Inferior parietal cortex (tissue), 1 donor: ENCODE measurements around the gene CCL19.
"Not testable (repeated sequence)": the region's sequence is repeated elsewhere in the genome, so short reads cannot be mapped to it uniquely, and the experiment has no call there.

Source experiments
- DNase-seq: peaks from one replicate; pipeline ENCODE4 v3.0.0-alpha.2; 2016; ENCODE audit errors: extremely low spot score

Gene CCL19

DNA sequence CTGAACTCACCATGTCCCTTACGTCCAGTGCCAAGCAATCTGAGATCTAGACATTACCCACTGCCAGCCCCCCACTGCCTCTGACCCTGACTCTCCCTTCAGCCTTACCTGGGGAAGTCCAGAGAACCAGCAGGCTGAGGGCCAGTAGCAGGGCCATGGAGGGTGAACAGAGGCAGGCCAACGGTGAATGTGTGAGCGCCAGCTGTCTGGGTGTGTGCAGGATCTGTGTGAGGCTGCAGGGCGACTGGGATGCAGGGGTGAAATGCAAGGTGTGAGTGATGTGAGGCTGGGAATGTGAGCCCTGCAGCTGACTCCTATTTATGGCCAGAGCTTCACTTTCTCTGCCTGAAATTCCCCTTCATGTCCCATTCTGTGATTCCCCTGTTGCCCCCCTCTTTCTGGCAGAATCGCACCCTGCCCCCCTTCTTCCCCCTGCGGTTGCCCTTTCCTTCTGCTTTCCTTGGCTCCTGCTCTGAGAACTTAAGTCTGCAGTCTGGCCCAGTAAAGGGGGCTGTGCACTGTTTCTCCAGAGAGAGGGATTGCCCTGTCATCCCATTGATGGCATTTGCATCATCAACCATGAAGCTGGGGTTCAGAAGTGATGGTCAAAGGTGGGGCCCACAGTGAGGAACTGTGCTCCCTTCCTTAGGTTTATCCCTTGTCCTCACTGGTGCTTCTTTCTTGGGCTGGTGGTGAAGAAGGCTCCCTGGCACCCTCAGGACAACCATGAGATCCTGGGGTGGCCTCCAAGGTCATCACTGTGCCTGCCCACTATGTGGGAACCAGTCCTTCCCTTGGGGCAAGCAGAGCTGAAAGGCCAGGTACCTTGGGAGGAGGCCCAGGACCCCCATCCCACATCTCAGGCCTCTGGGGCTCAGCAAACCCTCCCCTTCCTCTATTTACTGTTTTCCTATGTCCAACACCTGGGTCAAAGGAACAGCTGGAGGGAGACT, at the start of gene CCL19:
TSS of gene CCL19 (minus strand) at position 294 of the 953 bp plus-strand sequence. CDS start at position 157, 137 bp downstream.
- no peak for DNase-seq

DNA sequence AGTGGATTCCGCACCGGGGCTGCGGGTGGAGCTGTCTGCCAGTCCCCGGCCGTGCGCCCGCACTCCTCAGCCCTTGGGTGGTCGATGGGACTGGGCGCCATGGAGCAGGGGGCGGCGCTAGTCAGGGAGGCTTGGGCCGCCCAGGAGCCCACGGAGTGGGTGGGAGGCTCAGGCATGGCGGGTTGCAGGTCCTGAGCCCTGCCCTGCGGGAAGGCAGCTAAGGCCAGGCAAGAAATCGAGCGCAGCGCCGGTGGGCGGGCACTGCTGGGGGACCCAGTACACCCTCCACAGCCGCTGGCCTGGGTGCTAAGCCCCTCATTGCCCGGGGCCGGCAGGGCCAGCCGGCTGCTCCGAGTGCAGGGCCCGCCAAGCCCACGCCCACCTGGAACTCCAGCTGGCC, 49.1 kb upstream of the CCL19 start:
- DNase-seq, result not testable (repeated sequence)

DNA sequence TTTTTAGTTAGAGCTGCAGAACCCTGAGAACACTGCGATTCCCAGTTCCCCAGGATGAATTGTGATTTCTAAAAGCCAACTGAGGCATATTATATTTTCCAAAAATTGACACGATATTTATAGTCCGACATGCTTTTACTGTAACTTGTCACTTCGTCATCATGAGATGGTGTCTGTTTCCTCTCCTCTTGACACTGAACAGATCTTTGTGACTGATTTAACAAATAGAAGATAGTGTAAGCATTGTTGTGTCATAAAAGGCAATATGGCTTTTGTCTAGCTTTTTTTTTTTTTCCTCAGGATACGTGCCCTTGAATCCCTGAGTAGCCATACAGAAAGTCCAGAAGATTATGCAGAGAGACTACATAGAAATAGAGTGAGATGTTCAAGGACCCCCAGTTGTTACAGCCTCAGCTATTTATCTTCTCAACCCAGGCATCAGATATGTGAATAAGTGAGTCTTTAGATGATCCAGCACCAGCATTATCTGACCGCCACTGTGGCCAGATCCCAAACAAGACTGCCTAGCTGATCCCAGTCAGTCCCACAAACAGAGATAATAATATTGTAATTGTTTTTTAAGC, 46.7 kb upstream of the CCL19 start:
- DNase-seq, result no peak

DNA sequence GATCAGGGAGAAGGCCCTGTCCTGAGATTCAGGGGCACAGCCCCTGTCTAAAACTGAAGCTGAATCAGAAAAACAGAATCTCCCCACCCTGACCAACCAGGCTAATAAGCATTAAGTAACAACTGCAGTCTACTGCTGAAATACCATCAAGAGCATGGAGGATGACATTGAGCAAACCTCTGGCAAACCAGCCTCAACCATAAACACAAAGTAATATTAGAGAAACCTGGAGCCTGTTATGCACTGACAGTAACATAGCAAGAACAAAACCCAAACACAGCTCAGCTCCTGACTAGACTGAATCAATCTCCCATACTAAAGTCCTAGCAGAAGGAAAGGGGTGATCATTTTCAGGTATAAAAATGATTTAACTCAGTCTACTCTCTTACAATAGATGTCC, 43.6 kb upstream of the CCL19 start:
- no peak for DNase-seq

DNA sequence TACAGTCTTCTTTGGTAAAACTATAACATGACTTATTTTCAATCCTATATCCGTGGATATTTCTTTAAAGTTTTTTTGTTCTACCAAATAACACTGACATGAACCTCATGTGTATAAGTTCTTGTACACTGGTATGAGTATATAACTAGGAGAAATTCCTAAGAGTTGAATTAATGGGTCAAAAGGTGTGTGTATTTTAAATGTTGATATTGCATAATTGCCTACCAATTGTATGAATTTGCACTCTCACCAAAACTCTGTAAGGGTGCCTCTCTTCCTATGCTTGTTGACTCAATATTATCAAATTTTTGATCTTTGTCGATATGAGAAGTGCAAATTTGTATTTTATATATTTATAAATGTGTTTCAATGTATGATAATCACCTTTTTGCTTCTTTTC, 41.8 kb upstream of the CCL19 start:
- DNase-seq, result no peak

DNA sequence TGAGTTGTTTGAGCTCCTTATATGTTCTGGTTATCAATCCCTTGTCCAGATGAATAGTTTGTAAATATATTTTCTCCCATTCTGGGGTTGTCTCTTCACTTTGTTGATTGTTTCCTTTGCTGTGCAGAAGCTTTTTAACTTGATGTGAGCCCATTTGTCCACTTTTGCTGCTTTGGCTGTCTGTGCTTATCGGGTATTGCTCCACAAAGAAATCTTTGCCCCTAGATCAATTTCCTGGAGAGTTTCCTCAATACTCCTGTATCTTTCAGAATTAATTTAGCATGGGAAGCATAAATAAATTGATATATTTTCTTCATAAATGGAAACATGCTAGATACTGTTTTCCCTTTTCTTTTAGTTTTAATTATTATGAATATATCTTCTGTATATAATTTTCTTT, 41.4 kb upstream of the CCL19 start:
- no peak for DNase-seq

DNA sequence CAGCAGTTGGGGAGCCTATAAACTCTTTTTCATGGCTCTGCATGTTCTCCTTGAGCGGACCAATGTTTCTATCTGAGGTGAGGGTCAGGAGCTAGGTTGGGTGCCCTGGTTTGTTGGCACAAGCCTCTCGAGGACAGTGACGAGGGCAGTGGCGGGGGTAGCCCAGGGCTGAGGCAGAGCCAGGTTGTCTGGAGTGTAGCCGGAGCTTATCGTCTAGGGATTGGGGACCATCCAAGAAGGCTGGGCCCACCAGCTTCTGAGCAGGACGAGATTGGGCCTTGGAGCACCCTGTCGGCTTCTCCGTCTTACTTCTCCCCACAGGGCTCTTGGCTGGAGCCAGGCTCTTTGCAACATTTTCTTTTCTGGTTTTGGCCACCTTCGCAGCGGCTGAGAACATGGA, 32.1 kb upstream of the CCL19 start:
- no peak for DNase-seq

DNA sequence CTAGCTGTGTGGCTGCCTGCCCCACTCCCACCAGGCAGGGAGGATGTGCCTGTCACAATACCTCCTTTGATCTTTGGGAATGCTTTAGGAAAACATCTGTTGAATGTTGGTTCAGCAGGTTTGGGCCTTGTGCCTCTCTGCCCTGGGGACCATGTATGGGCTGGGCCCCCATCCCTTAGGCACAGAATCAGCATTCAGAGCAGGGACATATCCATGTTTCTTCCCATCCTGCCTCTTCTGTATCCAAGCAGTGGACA, 28.6 kb upstream of the CCL19 start:
- not testable (repeated sequence) for DNase-seq

DNA sequence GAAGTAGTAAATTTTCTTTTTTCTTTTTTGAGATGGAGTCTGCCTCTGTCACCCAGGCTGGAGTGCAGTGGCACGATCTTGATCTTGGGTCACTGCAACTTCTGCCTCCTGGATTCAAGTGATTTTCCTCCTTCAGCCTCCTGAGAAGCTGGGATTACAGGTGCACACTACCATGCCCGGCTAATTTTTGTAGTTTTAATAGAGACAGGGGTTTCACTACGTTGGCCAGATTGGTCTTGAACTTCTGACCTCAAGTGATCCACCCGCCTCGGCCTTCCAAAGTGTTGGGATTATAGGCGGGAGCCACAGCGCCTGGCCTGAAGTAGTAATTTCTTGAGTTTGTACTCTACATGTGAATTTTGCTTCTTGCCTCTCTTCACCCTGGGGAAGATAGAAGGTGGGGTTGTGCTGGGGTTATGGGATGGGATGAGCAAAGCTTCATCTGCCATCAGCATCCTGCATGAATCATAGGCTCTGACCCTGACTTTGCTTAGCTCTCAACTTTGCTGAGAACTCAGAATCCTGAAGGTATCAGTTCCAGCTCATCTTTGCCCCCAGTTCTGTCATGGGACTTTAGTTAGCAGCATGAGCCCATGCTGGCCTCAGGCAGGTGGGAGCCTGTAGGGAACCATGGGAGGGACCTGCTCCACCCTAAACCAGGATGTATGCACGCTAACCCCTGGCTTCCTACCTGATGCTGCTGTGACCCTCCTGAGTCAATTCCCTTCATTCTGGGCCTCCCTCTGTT, 28.1 kb upstream of the CCL19 start:
- no peak for DNase-seq

DNA sequence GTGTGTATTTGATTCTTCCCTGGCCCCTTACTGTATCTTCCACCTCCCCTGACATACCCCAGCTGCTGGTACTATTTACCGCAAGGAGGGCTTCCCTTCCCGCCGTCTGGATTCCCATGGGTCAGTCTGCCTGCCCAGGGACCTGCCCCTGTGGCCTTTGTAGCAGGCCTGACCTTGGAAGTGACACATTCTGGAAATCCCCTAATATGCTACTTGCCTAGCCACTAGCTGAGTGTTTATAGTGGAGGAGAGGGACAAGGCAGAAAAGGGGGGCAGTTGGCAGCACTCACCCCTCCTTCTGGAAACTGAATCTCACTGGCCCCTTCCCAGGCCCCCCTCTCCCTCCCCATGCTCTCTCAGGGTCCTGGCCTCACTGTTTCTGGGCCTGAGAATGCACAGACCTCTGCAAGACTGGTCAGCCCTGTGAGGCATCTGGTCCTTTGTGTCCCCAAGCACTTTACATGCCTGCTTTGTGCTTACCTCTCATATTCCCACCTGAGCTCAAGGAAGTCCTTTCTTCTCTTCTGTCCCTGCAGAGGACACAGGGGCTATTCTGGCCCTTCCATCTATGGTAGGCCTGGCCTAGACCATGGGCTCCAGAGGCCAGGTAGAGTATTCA, 27.0 kb upstream of the CCL19 start:
- DNase-seq, result no peak

DNA sequence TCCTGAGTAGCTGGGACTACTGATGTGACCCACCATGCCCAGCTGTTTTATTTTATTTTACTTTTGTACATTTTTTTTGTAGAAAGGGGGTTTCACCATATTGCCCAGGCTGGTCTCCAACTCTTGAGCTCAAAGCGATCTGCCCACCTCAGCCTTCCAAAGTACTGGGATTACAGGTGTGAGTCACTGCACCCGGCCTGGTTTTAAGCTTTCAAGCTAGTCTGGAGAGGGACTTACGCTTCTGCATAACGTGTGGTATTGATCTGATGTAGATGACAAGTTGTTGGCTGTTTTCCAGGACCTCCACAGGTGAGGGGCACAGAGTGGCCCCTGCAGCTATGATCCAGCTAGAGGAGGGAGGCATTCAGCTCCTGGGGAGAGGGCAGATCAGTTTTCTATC, 25.6 kb upstream of the CCL19 start:
- no peak for DNase-seq

DNA sequence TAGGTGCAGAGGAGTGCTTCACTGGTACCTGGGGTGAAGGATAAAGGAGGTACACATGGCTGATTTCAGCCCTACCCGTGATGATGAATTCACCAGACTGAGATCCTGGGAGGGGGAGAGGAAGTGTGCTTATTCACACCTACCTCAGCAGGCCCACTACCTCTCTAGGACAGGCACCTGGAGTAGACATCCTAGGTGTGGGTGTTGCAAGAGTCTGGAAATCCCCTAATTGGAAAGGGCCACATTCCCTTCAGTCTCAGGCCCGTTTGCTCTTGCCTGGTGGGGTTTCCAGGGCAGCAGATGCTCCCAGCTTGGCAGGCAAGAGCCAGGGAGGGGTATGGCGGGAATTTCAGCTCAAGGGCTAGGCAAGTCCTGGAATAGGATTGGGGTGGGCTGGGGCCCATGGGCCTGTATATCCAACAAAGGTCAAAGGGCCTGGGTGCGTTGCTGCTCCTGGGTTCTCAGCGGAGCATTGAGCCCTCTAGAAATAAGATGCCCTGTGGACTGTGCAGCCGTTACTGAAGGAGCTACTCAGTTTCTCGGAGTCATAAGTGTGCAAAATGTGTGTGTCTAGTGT, 24.7 kb upstream of the CCL19 start:
- DNase-seq, result no peak

DNA sequence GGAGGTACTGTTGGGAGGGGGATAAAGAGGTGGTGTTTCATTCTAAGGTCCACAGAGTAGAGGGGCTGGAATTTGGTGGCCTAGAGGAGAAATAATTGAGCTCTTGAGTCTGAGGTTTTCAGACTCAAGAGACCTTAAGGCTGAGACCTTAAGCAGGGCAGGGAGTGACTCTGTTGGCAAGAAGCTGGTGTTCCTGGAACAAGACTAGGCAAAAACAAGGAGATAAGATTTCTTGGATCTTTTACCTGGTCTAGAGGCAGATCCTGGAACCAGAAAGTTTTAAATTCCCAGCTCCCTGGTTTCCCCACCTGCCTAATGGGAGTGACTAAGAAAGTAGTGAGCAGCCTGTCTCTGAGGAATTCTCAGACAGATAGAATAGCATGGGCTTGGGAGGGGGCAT, 22.9 kb upstream of the CCL19 start:
- no peak for DNase-seq

DNA sequence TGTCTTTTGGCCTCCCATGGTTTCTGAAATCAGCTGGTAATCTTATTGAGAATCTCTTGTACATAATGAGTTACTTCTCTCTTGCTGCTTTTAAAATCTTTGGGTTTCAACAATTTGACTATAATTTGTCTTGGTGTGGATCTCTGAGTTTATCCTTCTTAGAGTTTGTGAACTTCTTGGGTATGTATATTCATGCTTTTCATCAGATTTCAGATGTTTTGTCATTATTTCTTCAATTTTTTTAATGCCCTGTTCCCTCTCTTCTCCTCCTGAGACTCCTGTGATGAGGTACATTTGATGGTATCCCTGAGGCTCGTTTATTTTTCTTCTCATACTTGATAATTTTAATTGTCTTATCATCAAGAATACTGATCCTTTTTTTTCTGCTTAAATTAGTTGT, 21.1 kb upstream of the CCL19 start:
- no peak for DNase-seq

DNA sequence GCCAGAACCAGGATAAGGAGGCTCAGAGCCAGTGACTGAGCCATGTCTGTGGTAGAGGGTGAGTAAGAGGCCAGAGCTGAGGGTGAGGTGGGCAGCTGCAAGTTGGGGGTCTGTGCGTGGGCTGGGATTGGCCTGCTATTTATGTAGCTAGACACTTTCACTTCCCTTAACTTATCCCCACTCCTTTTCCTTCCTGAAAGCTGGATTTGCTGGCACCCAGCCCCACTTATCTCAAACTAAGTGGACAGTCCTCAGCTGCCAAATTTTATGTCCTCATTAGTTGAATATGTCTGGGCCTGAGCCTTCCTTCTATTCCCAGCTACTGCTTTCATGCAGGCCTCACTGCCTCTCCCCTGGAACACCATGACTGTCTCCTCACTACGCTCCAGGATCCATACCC, 18.9 kb upstream of the CCL19 start, which contains the start of gene CCL21:
TSS of gene CCL21 (minus strand) at position 114 of the 400 bp plus-strand sequence. CDS start at position 44, 70 bp downstream.
- no peak for DNase-seq

DNA sequence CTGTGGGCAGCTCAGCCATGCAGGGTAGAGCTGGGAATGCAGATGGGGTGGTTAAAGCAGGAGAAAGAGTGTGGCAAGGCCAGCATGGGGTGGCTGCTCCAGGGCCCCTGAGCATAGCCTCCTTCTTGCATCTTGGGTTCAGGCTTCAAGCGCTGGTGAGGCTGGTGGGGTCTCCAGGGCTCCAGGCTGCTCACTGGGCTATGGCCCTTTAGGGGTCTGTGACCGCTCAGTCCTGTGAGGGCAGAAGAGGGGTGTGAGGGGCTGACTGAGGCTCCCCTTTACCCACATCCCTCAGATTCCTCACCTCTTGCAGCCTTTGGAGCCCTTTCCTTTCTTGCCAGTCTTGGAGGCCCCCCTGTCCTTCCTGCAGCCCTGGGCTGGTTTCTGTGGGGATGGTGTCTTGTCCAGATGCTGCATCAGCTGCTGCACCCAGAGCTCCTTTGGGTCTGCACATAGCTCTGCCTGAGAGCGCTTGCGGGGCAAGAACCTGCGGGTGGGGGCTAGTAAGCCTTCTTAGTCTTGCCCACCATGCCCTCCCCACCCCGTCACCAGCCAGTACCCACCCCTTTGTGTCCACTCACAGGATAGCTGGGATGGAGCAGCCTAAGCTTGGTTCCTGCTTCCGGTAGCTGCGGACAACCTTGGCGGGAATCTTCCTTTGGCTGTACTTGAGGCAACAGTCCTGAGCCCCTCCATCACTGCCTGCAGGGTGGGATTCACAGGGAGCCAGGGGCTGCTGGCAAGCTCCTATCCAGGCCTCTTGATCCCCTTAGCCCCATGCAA, 18.3 kb upstream of the CCL19 start:
- DNase-seq, result no peak

DNA sequence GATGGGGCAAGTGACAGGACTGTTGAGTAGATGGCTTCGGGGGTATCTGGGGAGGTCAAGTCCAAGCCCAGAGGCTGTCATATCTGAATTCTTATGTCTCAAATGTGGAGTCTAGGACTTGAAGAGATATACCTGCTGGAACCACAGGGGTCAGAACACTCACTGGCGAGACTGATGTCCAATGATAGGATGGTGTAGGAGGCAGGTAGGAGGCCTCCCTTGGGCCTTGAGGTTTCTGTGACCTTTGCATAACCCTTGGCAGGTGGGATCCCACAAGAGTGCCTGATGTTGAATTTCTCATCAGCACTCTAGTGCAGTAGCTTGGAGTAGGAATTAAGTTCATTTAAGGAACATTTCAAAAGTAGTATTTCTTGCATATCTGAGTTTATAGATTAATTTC, 16.1 kb upstream of the CCL19 start:
- DNase-seq, result no peak

DNA sequence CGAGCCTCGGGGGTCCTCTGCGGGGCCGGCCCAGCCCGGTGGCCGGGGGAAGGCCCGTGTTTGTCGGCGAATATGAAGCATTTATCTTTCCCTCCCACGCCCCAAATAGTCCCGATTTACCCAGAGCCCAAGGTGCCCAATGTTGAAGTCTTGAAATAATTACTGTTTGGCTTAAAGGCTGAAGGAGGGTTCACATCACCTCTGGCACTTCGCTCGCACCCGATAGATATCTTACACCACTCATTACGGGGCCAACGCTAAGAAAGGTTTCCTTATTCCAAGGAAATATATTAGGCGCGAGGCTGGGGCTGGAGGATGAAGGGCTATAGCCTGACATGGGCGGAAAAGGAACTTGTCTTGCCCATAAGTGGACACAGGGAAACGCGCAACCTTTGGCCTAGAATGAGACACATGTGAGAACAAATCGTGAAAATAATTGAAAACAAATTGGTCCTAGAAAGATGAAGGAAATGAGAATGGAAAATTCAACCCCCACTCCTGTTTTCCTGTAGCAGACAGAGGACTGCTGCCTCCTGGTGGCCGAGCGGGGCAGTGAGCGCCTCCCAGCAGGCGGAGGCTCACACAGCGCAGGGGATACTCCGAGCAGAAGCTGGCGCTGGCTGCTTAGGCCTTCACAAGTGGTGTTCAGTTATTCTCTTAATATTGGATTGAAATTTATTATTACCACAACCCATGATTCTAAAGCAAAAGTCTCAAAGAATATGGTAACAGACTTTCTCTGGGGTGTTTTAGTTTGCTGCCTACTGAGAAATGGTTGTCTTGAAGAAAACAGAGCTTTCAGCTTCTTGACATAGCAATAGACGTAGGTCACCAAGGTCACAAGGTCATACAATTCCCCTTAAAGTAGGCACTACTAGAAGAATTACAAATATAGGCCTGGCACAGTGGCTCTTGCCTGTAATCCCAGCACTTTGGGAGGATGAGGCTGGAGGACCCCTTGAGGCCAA, 11.0 kb upstream of the CCL19 start:
- DNase-seq, result peak; percentile 84

DNA sequence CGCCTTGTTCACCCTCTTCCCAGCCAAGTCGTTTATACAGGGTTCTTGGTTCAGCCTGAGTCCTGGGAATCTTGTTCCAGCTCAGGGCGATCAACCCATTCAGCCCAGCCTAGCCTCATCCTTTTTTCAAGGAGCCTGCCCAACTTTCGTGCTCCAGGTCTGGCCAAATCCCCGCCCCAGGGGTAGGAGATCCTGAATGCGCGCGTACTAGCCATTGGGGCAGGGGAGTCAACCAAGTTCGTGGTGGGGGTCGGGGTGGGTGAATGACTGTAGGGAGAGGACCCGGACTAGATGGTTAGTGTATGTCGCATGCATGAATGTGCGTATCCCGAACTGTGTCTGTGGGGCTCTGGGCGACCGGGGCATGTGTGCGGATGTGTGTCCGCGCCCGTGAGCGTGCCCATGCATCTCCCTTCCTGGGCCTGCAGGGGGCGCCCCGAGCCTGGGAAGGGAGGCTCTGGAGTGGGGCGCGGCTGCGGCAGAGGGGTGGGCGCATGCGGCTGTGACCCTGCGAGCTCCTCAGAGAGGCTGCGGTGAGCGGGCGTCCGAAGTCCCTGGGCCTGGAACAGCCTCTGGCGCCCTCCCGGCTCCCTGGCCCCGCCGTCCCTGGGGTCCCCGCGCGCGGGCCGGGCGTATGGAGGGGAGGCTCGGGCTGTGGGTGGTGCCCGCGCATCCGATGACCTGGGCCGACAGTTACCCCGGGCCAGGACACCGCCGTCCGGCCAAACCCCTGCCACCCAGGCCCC, 10.1 kb upstream of the CCL19 start:
- peak; percentile 76 for DNase-seq
